ENCODE measurements around the gene ENSA.
"Not testable (repeated sequence)": the region's sequence is repeated elsewhere in the genome, so short reads cannot be mapped to it uniquely, and the experiment has no call there.

The ENSA gene

GRCh38 chr1:150629115-150629928 lies at the start of gene ENSA:
ENSA (minus strand) TSS chr1:150629612; CDS start chr1:150629470, 142 bp downstream.
- peak; percentile 99 for DNase-seq (ENCODE audit: low read depth)

GRCh38 chr1:150678988-150679387 lies 49.6 kb upstream of the ENSA start:
- no peak for DNase-seq (ENCODE audit: low read depth)

- DNase-seq (ENCODE audit: low read depth) = no peak
These were observed 45.5 kb upstream of the ENSA start for GRCh38 chr1:150674881-150675280.

- DNase-seq (ENCODE audit: low read depth) = no peak
These were observed 33.9 kb upstream of the ENSA start for GRCh38 chr1:150663321-150663720.

GRCh38 chr1:150662811-150663210 lies 33.4 kb upstream of the ENSA start:
- no peak for DNase-seq (ENCODE audit: low read depth)

GRCh38 chr1:150661156-150661555 lies 31.7 kb upstream of the ENSA start:
- no peak for DNase-seq (ENCODE audit: low read depth)

DNA sequence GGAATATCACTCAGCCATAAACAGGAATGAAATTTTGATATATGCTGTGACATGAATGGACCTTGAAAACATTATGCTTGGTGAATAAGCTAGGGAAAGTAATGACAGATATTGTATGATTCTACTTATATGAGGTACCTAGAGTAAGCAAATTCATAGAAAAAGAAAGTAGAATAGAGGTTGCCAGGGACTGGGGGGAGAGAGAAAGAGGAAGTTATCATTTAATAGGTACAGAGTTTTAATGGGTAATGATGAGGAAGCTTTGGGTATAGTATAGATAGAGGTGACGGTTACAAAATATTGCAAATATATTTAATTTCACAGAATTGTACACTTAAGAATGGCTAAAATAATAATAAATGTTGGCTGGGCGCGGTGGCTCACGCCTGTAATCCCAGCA lies 31.2 kb upstream of the ENSA start:
- no peak for DNase-seq (ENCODE audit: low read depth)

GRCh38 chr1:150657064-150657463 lies 27.7 kb upstream of the ENSA start:
- not testable (repeated sequence) for DNase-seq (ENCODE audit: low read depth)

- not testable (repeated sequence) for DNase-seq (ENCODE audit: low read depth)
These were observed 25.2 kb upstream of the ENSA start for GRCh38 chr1:150654635-150655034.

DNA sequence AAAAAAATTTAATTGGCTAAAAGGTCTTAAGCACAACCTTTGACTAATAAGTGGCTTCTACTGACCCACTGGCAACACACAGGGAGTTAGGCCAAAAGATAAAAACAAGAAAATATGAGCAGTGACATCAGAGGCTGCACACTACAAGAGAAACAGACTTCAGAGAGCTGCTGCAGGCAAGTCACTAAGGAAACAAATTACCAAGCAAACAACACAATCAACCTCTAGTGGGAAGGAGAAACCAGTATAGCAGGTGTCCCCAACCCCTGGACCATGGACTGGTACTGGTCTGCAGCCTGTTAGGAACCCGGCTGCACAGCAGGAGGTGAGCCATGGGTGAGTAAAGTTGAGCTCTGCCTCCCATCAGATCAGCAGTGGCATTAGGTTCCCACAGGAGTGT lies 20.8 kb upstream of the ENSA start:
- no peak for DNase-seq (ENCODE audit: low read depth)

GRCh38 chr1:150649441-150650075 lies 20.1 kb upstream of the ENSA start:
- no peak for DNase-seq (ENCODE audit: low read depth)

DNA sequence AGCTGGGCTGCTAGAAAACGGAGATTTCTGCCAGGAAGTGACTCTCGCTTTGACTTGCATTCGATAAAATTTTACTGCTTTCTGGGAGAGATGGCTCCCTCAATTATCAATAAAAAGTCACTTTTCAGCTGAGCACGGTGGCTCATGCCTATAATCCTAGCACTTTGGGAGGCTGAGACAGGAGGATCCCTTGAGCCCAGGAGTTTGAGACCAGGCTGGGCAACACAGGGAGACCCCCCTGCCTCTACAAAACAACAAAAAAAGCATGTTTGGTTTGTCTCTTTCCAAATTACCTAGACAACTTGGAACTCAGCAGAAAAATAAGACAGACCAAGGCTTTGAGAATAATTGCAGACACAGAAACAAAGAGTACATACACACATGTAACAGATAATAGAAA lies 12.9 kb upstream of the ENSA start:
- DNase-seq (ENCODE audit: low read depth) = no peak

DNA sequence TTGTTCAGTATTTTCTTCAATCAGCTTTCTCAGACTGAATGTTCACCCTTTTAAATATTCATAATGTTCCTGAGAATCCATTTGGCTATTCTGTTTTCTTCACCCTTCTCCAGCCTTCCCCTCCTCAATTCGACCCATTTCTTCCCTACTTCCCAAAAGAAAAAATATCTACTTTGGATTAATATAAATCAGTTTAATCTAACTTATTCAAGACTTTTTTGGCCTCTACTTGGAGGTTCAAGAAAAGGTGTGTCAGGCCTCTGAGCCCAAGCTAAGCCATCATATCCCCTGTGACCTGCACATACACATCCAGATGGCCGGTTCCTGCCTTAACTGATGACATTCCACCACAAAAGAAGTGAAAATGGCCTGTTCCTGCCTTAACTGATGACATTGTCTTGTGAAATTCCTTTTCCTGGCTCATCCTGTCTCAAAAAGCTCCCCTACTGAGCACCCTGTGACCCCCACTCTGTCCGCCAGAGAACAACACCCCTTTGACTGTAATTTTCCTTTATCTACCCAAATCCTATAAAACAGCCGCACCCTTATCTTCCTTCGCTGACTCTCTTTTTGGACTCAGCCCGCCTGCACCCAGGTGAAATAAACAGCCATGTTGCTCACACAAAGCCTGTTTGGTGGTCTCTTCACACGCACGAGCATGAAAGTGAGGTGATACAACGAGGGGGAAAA lies 11.9 kb upstream of the ENSA start:
- not testable (repeated sequence) for DNase-seq (ENCODE audit: low read depth)

DNA sequence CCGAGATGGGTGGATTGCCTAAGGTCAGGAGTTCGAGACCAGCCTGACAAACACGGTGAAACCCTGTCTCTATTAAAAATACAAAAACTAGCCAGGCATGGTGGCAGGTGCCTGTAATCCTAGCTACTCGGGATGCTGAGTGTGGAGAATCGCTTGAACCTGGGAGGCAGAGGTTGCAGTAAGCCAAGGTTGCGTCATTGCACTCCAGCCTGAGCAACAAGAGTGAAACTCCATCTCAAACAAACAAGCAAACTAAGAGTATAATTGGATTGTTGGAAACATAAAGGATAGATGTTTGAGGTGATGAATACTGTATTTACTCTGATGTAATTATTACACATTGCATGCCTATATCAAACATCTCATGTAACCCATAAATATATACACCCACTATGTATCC lies 9.0 kb upstream of the ENSA start:
- DNase-seq (ENCODE audit: low read depth) = not testable (repeated sequence)

DNA sequence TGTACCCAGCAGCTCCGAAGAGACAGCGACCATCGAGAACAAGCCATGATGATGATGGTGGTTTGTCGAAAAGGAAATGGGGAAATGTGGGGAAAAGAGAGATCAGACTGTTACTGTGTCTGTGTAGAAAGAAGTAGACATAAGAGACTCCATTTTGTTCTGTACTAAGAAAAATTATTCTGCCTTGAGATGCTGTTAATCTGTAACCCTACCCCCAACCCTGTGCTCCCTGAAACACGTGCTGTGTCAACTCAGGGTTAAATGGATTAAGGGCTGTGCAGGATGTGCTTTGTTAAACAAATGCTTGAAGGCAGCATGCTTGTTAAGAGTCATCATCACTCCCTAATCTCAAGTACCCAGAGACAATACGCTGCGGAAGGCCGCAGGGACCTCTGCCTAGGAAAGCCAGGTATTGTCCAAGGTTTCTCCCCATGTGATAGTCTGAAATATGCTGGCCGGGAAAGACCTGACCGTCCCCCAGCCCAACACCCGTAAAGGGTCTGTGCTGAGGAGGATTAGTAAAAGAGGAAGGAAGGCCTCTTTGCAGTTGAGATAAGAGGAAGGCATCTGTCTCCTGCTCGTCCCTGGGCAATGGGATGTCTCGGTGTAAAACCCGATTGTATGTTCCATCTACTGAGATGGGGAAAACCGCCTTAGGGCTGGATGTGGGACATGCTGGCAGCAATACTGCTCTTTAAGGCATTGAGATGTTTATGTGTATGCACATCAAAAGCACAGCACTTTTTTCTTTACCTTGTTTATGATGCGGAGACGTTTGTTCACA lies 5.6 kb upstream of the ENSA start:
- not testable (repeated sequence) for DNase-seq (ENCODE audit: low read depth)

GRCh38 chr1:150628766-150629114 lies 672 bp downstream of the ENSA start:
- DNase-seq (ENCODE audit: low read depth) = no peak

GRCh38 chr1:150627826-150628410 lies 1.5 kb downstream of the ENSA start:
- DNase-seq (ENCODE audit: low read depth) = no peak

GRCh38 chr1:150626150-150626549 lies 3.3 kb downstream of the ENSA start:
- DNase-seq (ENCODE audit: low read depth) = no peak

- DNase-seq (ENCODE audit: low read depth) = not testable (repeated sequence)
These were observed 4.9 kb downstream of the ENSA start for GRCh38 chr1:150624546-150624945.

GRCh38 chr1:150624134-150624533 lies 5.3 kb downstream of the ENSA start:
- DNase-seq (ENCODE audit: low read depth) = not testable (repeated sequence)

- DNase-seq (ENCODE audit: low read depth) = no peak
These were observed 7.0 kb downstream of the ENSA start for GRCh38 chr1:150622303-150622975.

All from non-pigmented ciliary epithelial cell (primary cell).